Keratinocyte (primary cell): Measurements from ENCODE around the gene CMTM8. TPM values are rescaled to one million over a fixed set of nuclear protein-coding genes. Genes with fewer than 3 reads are reported as not detected.

ENCODE experiments used
- DNase-seq: peaks from one replicate; pipeline ENCODE4 v3.0.0-alpha.2; 2011; ENCODE audit warnings: low read depth, missing footprints, low spot score
- FAIRE-seq: peaks from 2 replicates; lab custom pipeline; 2011; peaks lifted over from hg19 to GRCh38; lab: Jason Lieb, UNC
- H2AFZ ChIP-seq: 2 replicates; pipeline ENCODE4 v1.6.0; 2012; ENCODE audit warnings: low read length, control low read depth, inconsistent platforms; ENCODE audit not compliant: control insufficient read depth
- H3K27ac ChIP-seq: 2 replicates; pipeline ENCODE4 v1.5.1; 2011; ENCODE audit warnings: low read length; ENCODE audit not compliant: control insufficient read depth, insufficient read depth
- H3K27me3 ChIP-seq: 3 replicates; pipeline ENCODE4 v1.6.0; 2011; ENCODE audit warnings: low read length; ENCODE audit not compliant: control insufficient read depth, insufficient read depth; ENCODE audit errors: extremely low read depth
- H3K36me3 ChIP-seq, 2 experiments: 2 replicates in 1 of 2; 3 replicates in 1 of 2; pipeline ENCODE4 v1.5.1; 2011; ENCODE audit warnings: low read length in 2 of 2, mild to moderate bottlenecking in 1 of 2; ENCODE audit not compliant: control insufficient read depth in 2 of 2, insufficient read depth in 2 of 2; ENCODE audit errors: extremely low read depth in 1 of 2
- H3K4me1 ChIP-seq: 3 replicates; pipeline ENCODE4 v1.5.1; 2011; ENCODE audit warnings: low read length; ENCODE audit not compliant: control insufficient read depth, insufficient read depth; ENCODE audit errors: extremely low read depth
- H3K4me2 ChIP-seq: 3 replicates; pipeline ENCODE4 v1.6.0; 2011; ENCODE audit warnings: low read depth, low read length; ENCODE audit not compliant: control insufficient read depth, insufficient read depth; ENCODE audit errors: extremely low read depth
- H3K4me3 ChIP-seq, 3 experiments: fragments of 200-600 bp in 1 of 3; sonication (generic) in 1 of 3; 2 replicates in 2 of 3; 3 replicates in 1 of 3; pipeline ENCODE4 v1.5.1; 2011 to 2016; ENCODE audit warnings: low read length in 3 of 3, mild to moderate bottlenecking in 3 of 3, control low read depth in 2 of 3, inconsistent platforms in 1 of 3, low read depth in 1 of 3, mixed read lengths in 1 of 3, mixed run types in 1 of 3, moderate library complexity in 1 of 3; ENCODE audit not compliant: control insufficient read depth in 2 of 3, insufficient read depth in 2 of 3; ENCODE audit errors: extremely low read depth in 1 of 3
- H3K79me2 ChIP-seq: 2 replicates; pipeline ENCODE4 v1.6.0; 2012; ENCODE audit warnings: low read length; ENCODE audit not compliant: control insufficient read depth, insufficient read depth
- H3K9ac ChIP-seq: 3 replicates; pipeline ENCODE4 v1.6.0; 2011; ENCODE audit warnings: low read length; ENCODE audit not compliant: control insufficient read depth, insufficient read depth; ENCODE audit errors: extremely low read depth
- H3K9me1 ChIP-seq: 3 replicates; pipeline ENCODE4 v1.6.0; 2011; ENCODE audit warnings: low read length; ENCODE audit not compliant: control insufficient read depth, insufficient read depth; ENCODE audit errors: extremely low read depth
- H3K9me3 ChIP-seq: 2 replicates; pipeline ENCODE4 v1.5.1; 2012; ENCODE audit warnings: low read depth, low read length; ENCODE audit not compliant: control insufficient read depth
- H4K20me1 ChIP-seq: 3 replicates; pipeline ENCODE4 v1.6.0; 2011; ENCODE audit warnings: low read length; ENCODE audit not compliant: control insufficient read depth, insufficient read depth; ENCODE audit errors: extremely low read depth
- CTCF ChIP-seq, 3 experiments: IDR thresholded peaks in 1 of 3; conservative IDR thresholded peaks in 1 of 3; optimal IDR thresholded peaks in 1 of 3; 2 replicates in 2 of 3; 3 replicates in 1 of 3; pipeline versions ENCODE3 to v1.5.1; 2011; ENCODE audit warnings: low read length in 3 of 3, mild to moderate bottlenecking in 3 of 3, moderate library complexity in 2 of 3, control low read depth in 1 of 3, inconsistent platforms in 1 of 3; ENCODE audit not compliant: insufficient read depth in 2 of 3; ENCODE audit errors: extremely low read depth in 1 of 3
- EZH2 ChIP-seq: IDR thresholded peaks from one replicate; pipeline ENCODE4 v1.6.1; 2012; ENCODE audit warnings: inconsistent platforms, mild to moderate bottlenecking, low read length, moderate library complexity
- dilution Hi-C: fragments of 300-500 bp; cut with MboI; formaldehyde crosslinking; loops from one replicate; pipeline ENCODE4 v1.7.0; 2020; ENCODE audit warnings: low sequenced_read_pairs; ENCODE audit not compliant: extremely low pct_ligation_motif_present
- polyA plus RNA-seq, 5 experiments: library from polyadenylated mRNA; depleted of rRNA in 3 of 5; stranded (reverse) in 3 of 5; stranded (forward) in 1 of 5; unstranded in 1 of 5; fragments of >200 nt; gene quantifications; 1 replicate in 1 of 5; 2 replicates in 3 of 5; 3 replicates in 1 of 5; pipeline versions ENCODE4 v1.2.1 to v1.2.3, GENCODE V29; 2011 to 2012; ENCODE audit warnings: missing spikeins in 2 of 5, low read depth in 1 of 5, low replicate concordance in 1 of 5

CMTM8 gene
- polyA plus RNA-seq, 1 donor (not counting 4 experiments of a cell fraction or from before 2014, with no cell fraction given) = 1.6 TPM

- TF ChIP-seq EZH2 (no peak), CTCF (optimal IDR thresholded peaks at IDR 0.05 in 1 of 3, IDR thresholded peaks at IDR 0.05 in 1 of 3, conservative IDR thresholded peaks at IDR 0.05 in 1 of 3; ENCODE audit: extremely low read depth in 1 of 3, insufficient read depth in 2 of 3, low read length in 3 of 3) (no peak)
- peaks cover 47% of the 10 kb centered on the region for H3K4me1 ChIP-seq
- peaks cover 77% of the 10 kb centered on the region for H3K79me2 ChIP-seq
- H3K27ac ChIP-seq = no peak overlapping the region
- no peak overlapping the region for H2AFZ ChIP-seq
- dilution Hi-C loops = no loop called here
- H3K9ac ChIP-seq = no peak overlapping the region
- peaks cover 5 to 8% of the 10 kb centered on the region in 2 experiments for H3K36me3 ChIP-seq
- no peak overlapping the region for H3K4me2 ChIP-seq
- DNase-seq (no peak), FAIRE-seq (no peak)
- no peaks in the 10 kb centered on the region for H3K9me3 ChIP-seq
- H3K9me1 ChIP-seq = no peaks in the 10 kb centered on the region
- no peak overlapping the region for H3K4me3 ChIP-seq
- H3K27me3 ChIP-seq = no peaks in the 10 kb centered on the region
- H4K20me1 ChIP-seq = no peaks in the 10 kb centered on the region
These were observed 166.7 kb downstream of the CMTM8 start for GRCh38 chr3:32405155-32405554.

- Histone ChIP-seq H3K4me3 (no peak overlapping the region), H4K20me1 (no peaks in the 10 kb centered on the region), H3K9me3 (no peaks in the 10 kb centered on the region), H2AFZ (no peak overlapping the region), H3K4me1 (peaks cover 49% of the 10 kb centered on the region), H3K4me2 (no peak overlapping the region), H3K9ac (no peak overlapping the region), H3K36me3 (peaks cover 5 to 8% of the 10 kb centered on the region in 2 experiments), H3K9me1 (no peaks in the 10 kb centered on the region), H3K27me3 (no peaks in the 10 kb centered on the region), H3K27ac (no peak overlapping the region), H3K79me2 (peaks cover 78% of the 10 kb centered on the region)
- TF ChIP-seq EZH2 = no peak
- no peak for TF ChIP-seq CTCF (optimal IDR thresholded peaks at IDR 0.05 in 1 of 3, IDR thresholded peaks at IDR 0.05 in 1 of 3, conservative IDR thresholded peaks at IDR 0.05 in 1 of 3; ENCODE audit: extremely low read depth in 1 of 3, insufficient read depth in 2 of 3, low read length in 3 of 3)
- FAIRE-seq (no peak), DNase-seq (no peak)
- dilution Hi-C loops = no loop called here
These were observed 167.3 kb downstream of the CMTM8 start for GRCh38 chr3:32405711-32406323.
